DMS114 treated with DMSO at 0.1 percent for 48 hours (cell line): ENCODE data around the gene TNIK.

Experiments
- DNase-seq: peaks from one replicate; lab custom pipeline; 2025; ENCODE audit not compliant: unreplicated experiment; lab: John Stamatoyannopoulos, UW

The TNIK gene

DNA sequence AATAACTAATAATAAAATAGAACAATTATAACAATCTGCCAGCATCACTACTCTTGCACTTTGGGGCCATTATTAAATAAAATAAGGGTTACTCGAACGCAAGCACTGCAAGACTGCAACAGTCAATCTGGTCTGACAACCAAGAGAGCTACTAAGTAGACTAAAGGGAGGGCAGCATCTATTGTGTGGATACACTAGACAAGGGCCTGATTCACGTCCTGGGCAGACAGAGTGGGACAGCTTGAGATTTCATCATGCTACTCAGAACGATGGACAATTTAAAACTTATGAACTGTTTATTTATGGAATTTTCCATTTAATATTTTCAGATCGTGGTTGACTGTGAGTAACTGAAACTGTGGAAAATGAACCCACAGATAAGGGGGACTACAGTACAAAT lies 39.5 kb downstream of the TNIK start:
- no peak for DNase-seq

- no peak for DNase-seq
Measured at GRCh38 chr3:171419457-171419856, 40.7 kb downstream of the TNIK start.

DNA sequence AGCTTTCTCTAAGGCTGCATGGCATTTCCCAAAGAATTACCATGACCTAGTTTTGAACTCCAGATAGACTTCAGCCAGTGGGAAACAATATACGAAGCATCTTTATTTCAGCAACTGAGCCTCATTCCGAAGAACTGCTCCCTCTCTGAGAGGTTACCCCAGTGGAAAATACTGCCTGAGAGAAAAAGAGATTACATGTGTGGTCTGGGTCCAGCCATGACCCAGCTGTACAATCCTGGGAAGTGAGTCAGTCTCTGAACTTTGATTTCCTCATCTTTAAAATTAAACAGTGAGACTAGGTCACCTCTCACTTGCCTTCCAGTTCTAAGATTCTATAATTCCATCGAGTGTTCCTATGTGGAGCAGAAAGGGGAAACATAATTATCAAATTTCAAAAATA lies 42.4 kb downstream of the TNIK start:
- DNase-seq: no peak

DNA sequence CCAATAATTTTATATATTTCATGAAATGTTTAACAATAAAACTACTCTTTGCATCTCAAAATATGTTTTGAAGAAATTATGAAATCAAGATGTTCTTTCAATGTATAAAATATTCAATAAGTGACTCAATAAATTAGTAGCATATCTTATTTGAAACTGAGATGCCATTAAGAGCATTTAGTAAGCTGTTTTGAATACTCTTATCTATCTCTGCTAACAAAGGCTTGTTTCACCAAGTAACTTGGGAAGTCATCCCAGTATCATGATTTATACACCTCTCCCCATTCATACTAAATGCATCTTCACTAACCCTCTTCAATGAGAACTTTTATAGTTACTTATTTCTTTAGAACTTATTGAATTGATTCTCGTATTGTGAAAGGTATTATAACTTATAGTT lies 43.1 kb downstream of the TNIK start:
- no peak for DNase-seq

DNA sequence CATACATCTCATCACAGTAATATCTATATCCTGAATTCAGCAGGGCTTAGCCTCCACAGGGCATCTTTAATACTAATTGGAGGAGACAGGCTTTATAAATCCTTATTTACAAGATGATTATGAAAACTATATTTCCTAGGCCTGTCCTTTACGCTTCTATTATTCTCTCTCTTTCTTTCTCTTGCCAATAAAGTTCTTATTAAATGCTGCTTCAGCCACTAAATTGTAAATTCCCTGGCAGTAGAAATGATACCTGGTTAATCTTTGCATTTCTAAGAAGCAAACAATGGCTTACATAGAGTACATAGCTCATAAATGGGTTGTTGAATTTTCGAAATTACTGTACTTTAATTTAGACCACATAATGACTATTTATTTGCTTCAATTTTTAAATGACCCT lies 43.5 kb downstream of the TNIK start:
- DNase-seq: no peak

DNA sequence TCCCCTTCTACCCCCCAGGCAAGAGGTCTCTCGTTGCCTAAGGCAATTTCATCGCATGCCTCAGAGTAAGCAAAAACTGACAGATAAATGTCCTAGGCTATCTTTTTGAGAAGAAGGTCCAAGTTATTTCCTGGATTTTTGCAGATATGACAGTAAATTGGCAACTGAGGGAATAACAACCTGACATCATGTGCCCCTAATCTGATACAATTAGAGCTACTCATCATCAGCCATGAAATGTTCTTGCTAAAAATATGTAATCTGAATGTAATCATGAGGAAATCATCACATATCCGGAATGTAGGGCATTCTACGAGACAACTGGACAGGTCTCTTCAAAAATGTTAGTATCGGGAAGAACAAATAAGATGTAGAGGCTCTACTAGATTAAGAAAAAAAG lies 44.1 kb downstream of the TNIK start:
- DNase-seq: no peak

- no peak for DNase-seq
Measured at GRCh38 chr3:171415070-171415469, 45.1 kb downstream of the TNIK start.

- DNase-seq: no peak
Measured at GRCh38 chr3:171412473-171412872, 47.7 kb downstream of the TNIK start.

GRCh38 chr3:171412054-171412453 lies 48.2 kb downstream of the TNIK start:
- no peak for DNase-seq

GRCh38 chr3:171410186-171410585 lies 50.0 kb downstream of the TNIK start:
- DNase-seq: no peak

DNA sequence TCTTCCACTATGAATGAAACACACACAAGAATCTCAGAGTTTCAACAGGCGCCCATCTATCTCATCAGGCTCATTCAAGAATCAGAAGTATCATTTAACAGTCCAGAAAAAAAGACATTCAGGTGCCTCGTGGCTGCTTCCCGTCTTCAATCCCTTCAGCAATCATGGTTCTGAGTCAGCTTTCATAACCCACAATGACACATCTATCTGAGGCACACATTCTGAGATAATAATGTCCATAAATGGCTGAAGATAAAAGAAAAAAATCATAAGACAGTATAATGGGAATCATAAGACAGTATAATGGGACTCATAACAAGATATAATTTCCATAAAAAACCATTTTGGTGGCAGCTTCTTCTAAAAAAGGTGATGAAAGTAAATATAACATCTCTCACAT lies 52.4 kb downstream of the TNIK start:
- no peak for DNase-seq

GRCh38 chr3:171404376-171404967 lies 55.7 kb downstream of the TNIK start:
- no peak for DNase-seq

- DNase-seq: no peak
Measured at GRCh38 chr3:171402281-171402680, 57.9 kb downstream of the TNIK start.

- DNase-seq: no peak
Measured at GRCh38 chr3:171401432-171401831, 58.8 kb downstream of the TNIK start.

GRCh38 chr3:171399842-171400241 lies 60.4 kb downstream of the TNIK start:
- no peak for DNase-seq

- no peak for DNase-seq
Measured at GRCh38 chr3:171398343-171398742, 61.9 kb downstream of the TNIK start.

- no peak for DNase-seq
Measured at GRCh38 chr3:171397089-171397488, 63.1 kb downstream of the TNIK start.

DNA sequence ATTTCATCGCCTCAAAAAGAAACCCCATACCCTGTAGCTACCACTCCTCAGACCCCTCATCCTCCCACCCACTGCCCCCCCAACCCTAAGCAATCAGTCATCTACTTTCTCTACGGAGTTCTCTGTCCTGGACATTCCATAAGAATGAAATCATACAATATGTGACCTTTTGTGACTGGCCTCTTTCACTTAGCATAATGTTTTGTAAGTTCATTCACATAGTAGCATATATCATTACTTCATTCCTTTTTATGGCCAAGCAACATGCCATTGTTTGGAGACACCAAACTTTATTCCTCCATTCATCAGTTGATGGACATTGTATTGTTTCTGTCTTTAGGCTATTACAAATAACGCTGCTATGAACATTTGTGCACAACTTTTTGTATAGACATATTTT lies 64.2 kb downstream of the TNIK start:
- no peak for DNase-seq

- no peak for DNase-seq
Measured at GRCh38 chr3:171393032-171393744, 67.0 kb downstream of the TNIK start.

DNA sequence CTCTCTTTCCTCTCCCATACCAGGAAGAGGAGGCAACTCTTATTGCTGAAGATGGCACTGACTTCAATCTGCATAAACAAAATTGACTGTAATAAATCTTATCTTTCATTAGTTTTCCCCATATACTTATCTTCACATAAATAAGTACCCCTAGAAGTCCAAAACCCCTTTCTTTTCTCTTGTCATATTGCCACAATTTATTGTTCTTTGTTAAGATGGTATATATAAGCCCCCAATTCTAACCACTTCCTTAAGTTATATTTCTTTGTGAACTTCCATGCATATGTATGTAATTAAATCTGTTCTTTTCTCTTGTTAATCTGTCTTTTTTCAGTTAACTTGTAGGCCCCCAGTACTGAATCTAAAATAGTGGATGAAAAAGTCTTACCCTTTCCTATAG lies 68.8 kb downstream of the TNIK start:
- no peak for DNase-seq

DNA sequence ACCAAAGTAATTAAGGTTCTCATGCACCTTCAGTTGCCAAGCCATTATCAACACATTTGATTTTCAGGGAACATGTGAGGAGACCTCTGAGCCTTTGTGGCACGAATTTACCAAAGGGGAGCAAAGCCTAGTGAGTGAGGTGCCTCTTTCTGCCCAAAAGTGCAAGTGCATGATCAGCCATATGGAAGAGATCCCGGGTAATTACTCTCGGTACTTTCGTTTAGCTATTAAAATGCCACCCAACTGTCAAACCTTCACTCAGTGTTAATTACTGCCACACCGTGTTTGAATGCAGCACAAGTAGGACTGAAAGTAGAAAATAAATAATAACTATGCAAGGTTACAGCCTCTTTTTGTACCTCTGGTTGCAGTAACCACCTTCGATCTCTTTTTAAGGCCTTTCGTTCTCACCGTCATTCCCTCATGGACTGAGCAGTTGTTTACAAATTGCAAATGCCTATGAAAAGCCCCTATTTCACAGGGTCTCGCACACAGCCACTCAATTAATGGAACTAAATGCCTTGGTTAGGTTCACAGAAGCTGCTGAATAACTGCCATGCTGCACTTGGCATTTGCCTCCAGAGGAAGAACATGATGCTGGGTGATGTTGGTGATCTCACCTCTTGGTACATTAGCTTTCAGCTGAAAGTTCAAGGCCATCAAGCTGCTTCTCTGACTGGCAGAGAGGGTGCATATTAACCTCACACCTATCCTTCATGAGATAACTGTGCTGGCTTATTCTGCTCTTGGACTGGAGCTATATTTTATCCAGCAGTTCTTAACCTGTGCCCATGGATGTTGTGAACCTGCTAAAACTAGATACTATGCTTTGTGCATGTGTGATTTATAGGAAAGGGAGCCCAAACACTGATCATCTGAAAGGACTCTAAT lies 69.9 kb downstream of the TNIK start:
- DNase-seq: no peak

DNA sequence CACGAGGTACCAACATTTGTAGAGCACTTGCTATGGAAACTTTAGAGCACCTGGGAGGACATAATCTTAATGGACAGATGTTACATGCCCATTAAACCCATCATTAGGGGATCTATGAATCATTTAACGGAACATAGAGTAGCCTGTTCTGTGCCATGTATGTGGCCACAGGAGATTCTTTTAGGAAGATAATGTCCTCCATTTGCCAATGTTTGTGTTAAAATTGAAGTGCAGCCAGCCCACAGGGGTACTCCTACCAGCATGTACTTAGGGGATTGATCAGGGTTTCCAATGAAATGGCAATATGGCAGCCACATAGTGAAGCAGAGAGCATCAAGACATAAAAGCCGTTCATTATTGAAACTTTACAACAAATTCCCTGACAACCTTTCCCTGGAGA lies 70.7 kb downstream of the TNIK start:
- no peak for DNase-seq
